ENCODE data around the gene POLR2E. TPM values are rescaled to one million over a fixed set of nuclear protein-coding genes. Genes with fewer than 3 reads are reported as not detected.

The POLR2E gene
- total RNA-seq, 1 donor = 48.9 TPM

GRCh38 chr19:1084024-1084868 is 10.9 kb downstream of the POLR2E start:
- Histone ChIP-seq H3K9me3 (ENCODE audit: low read depth, low read length) (no peaks in the 10 kb centered on the region), H3K27me3 (ENCODE audit: insufficient read depth, low read length) (no peaks in the 10 kb centered on the region), H3K4me3 (ENCODE audit: low read length) (no peak overlapping the region), H3K4me1 (ENCODE audit: insufficient read depth, low read length) (peaks cover 90% of the 10 kb centered on the region)

- peaks cover 85% of the 10 kb centered on the region for H3K4me1 ChIP-seq (ENCODE audit: insufficient read depth, low read length)
- H3K4me3 ChIP-seq (ENCODE audit: low read length) = no peak overlapping the region
- no peaks in the 10 kb centered on the region for H3K27me3 ChIP-seq (ENCODE audit: insufficient read depth, low read length)
- no peaks in the 10 kb centered on the region for H3K9me3 ChIP-seq (ENCODE audit: low read depth, low read length)
Observed at GRCh38 chr19:1082928-1083816, 12.0 kb downstream of the POLR2E start.

- no peaks in the 10 kb centered on the region for H3K9me3 ChIP-seq (ENCODE audit: low read depth, low read length)
- no peak overlapping the region for H3K4me3 ChIP-seq (ENCODE audit: low read length)
- peaks cover 85% of the 10 kb centered on the region for H3K4me1 ChIP-seq (ENCODE audit: insufficient read depth, low read length)
- no peaks in the 10 kb centered on the region for H3K27me3 ChIP-seq (ENCODE audit: insufficient read depth, low read length)
Observed at GRCh38 chr19:1082165-1082927, 12.8 kb downstream of the POLR2E start.

GRCh38 chr19:1081301-1082164 is 13.6 kb downstream of the POLR2E start:
- Histone ChIP-seq H3K4me1 (ENCODE audit: insufficient read depth, low read length) (peaks cover 85% of the 10 kb centered on the region), H3K27me3 (ENCODE audit: insufficient read depth, low read length) (no peaks in the 10 kb centered on the region), H3K9me3 (ENCODE audit: low read depth, low read length) (no peaks in the 10 kb centered on the region), H3K4me3 (ENCODE audit: low read length) (no peak overlapping the region)

- H3K4me1 ChIP-seq (ENCODE audit: insufficient read depth, low read length) = peaks cover 85% of the 10 kb centered on the region
- H3K27me3 ChIP-seq (ENCODE audit: insufficient read depth, low read length) = no peaks in the 10 kb centered on the region
- H3K4me3 ChIP-seq (ENCODE audit: low read length) = no peak overlapping the region
- no peaks in the 10 kb centered on the region for H3K9me3 ChIP-seq (ENCODE audit: low read depth, low read length)
Observed at GRCh38 chr19:1080360-1081161, 14.6 kb downstream of the POLR2E start.

GRCh38 chr19:1079566-1080111 is 15.5 kb downstream of the POLR2E start:
- H3K27me3 ChIP-seq (ENCODE audit: insufficient read depth, low read length) = no peaks in the 10 kb centered on the region
- H3K9me3 ChIP-seq (ENCODE audit: low read depth, low read length) = no peaks in the 10 kb centered on the region
- H3K4me3 ChIP-seq (ENCODE audit: low read length) = no peak overlapping the region
- H3K4me1 ChIP-seq (ENCODE audit: insufficient read depth, low read length) = peaks cover 86% of the 10 kb centered on the region

GRCh38 chr19:1076951-1077350 is 18.2 kb downstream of the POLR2E start:
- no peaks in the 10 kb centered on the region for H3K27me3 ChIP-seq (ENCODE audit: insufficient read depth, low read length)
- peak overlapping the region; percentile 40 for H3K4me3 ChIP-seq (ENCODE audit: low read length)
- peaks cover 92% of the 10 kb centered on the region for H3K4me1 ChIP-seq (ENCODE audit: insufficient read depth, low read length)
- H3K9me3 ChIP-seq (ENCODE audit: low read depth, low read length) = no peaks in the 10 kb centered on the region

- no peak overlapping the region for H3K4me3 ChIP-seq (ENCODE audit: low read length)
- H3K4me1 ChIP-seq (ENCODE audit: insufficient read depth, low read length) = peaks cover 88% of the 10 kb centered on the region
- no peaks in the 10 kb centered on the region for H3K27me3 ChIP-seq (ENCODE audit: insufficient read depth, low read length)
Observed at GRCh38 chr19:1076046-1076386, 19.2 kb downstream of the POLR2E start.

GRCh38 chr19:1074544-1075283 is 20.5 kb downstream of the POLR2E start:
- Histone ChIP-seq H3K9me3 (ENCODE audit: low read depth, low read length) (no peaks in the 10 kb centered on the region), H3K4me1 (ENCODE audit: insufficient read depth, low read length) (peaks cover 88% of the 10 kb centered on the region), H3K4me3 (ENCODE audit: low read length) (peak overlapping the region; percentile 12), H3K27me3 (ENCODE audit: insufficient read depth, low read length) (no peaks in the 10 kb centered on the region)

More at GRCh38 chr19:1076046-1076386, 19.2 kb downstream of the POLR2E start:
- H3K9me3 ChIP-seq (ENCODE audit: low read depth, low read length) = no peaks in the 10 kb centered on the region

- H3K27me3 ChIP-seq (ENCODE audit: insufficient read depth, low read length) = no peaks in the 10 kb centered on the region
- H3K4me1 ChIP-seq (ENCODE audit: insufficient read depth, low read length) = peaks cover 89% of the 10 kb centered on the region
- H3K9me3 ChIP-seq (ENCODE audit: low read depth, low read length) = no peaks in the 10 kb centered on the region
- no peak overlapping the region for H3K4me3 ChIP-seq (ENCODE audit: low read length)
Observed at GRCh38 chr19:1073956-1074517, 21.1 kb downstream of the POLR2E start.

GRCh38 chr19:1073063-1073955 is 21.9 kb downstream of the POLR2E start:
- Histone ChIP-seq H3K4me1 (ENCODE audit: insufficient read depth, low read length) (peaks cover 94% of the 10 kb centered on the region), H3K4me3 (ENCODE audit: low read length) (no peak overlapping the region)

More at GRCh38 chr19:1073063-1073955, 21.9 kb downstream of the POLR2E start:
- Histone ChIP-seq H3K9me3 (ENCODE audit: low read depth, low read length) (no peaks in the 10 kb centered on the region), H3K27me3 (ENCODE audit: insufficient read depth, low read length) (no peaks in the 10 kb centered on the region)

All from mononuclear cell (primary cell).